Measurements from ENCODE around the gene ARPP21.

DNA sequence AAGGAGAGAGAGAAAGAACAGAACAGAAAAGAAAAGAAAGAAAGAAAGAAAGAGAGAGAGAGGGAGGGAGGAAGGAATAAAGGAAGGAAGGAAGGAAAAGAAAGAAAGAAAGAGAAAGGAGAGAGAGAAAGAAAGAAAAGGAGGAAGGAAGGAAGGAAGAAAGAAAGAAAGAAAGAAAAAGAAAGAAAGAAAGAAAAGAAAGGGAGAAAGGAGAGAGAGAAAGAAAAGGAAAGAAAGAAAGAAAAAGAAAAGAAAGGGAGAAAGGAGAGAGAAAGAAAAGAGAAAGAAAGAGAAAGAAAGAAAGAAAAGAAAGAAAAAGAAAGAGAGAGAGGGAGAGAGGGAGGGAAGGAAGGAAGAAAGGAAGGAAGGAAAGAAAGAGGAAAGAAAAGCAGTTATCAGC lies 108.8 kb downstream of the ARPP21 start:
- TF ChIP-seq GATA3 (IDR thresholded peaks at IDR 0.05; ENCODE audit: low read depth, low read length) (no peak), GATA2 (IDR thresholded peaks at IDR 0.05; ENCODE audit: low read depth, low read length) (no peak)
